ENCODE data around the gene ACBD6. TPM values are rescaled to one million over a fixed set of nuclear protein-coding genes. Genes with fewer than 3 reads are reported as not detected.

ACBD6 gene
- total RNA-seq, 1 experiment from 2014 or later: 63.7 TPM

DNA sequence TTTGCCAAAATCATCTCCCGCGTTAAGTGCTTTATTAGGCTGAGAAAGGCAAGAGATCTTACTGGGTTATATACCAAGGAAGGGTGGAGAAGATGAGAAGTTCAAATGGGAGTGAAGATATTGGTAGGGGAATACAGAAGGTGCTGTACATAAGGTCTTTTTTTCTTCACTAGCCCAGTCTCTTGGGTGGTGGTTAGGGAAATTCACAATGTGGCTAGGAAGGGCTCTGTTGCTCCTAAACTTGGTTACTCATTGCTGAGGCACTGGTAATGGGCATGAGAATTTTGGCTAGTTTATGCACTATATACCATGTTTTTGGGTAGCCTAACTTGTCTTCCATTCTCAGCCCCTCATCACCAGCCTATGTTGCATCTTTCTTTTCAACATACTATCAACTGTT lies 221.8 kb downstream of the ACBD6 start:
- no peaks in the 10 kb centered on the region for H3K9me3 ChIP-seq (ENCODE audit: low read depth, low read length, poor library complexity, severe bottlenecking)
- H3K4me1 ChIP-seq (ENCODE audit: insufficient read depth, low read length, poor library complexity, severe bottlenecking): peaks cover 8% of the 10 kb centered on the region
- DNase-seq (ENCODE audit: low spot score): no peak
- no peak overlapping the region for H3K4me3 ChIP-seq (ENCODE audit: low read depth, low read length, poor library complexity, severe bottlenecking)
- intact Hi-C loops (cut with micrococcal nuclease; ENCODE audit: unreplicated experiment): no loop called here
- BruUV-seq (replicated peaks): no TSS peak
- TF ChIP-seq, protein P1, sequence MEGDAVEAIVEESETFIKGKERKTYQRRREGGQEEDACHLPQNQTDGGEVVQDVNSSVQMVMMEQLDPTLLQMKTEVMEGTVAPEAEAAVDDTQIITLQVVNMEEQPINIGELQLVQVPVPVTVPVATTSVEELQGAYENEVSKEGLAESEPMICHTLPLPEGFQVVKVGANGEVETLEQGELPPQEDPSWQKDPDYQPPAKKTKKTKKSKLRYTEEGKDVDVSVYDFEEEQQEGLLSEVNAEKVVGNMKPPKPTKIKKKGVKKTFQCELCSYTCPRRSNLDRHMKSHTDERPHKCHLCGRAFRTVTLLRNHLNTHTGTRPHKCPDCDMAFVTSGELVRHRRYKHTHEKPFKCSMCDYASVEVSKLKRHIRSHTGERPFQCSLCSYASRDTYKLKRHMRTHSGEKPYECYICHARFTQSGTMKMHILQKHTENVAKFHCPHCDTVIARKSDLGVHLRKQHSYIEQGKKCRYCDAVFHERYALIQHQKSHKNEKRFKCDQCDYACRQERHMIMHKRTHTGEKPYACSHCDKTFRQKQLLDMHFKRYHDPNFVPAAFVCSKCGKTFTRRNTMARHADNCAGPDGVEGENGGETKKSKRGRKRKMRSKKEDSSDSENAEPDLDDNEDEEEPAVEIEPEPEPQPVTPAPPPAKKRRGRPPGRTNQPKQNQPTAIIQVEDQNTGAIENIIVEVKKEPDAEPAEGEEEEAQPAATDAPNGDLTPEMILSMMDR (conservative IDR thresholded peaks at IDR 0.05; ENCODE audit: low read depth, low read length): no peak
- no peak for TF ChIP-seq EZH2 (IDR thresholded peaks at IDR 0.05; ENCODE audit: borderline replicate concordance, low read depth, low read length, poor library complexity, severe bottlenecking)
- ChIA-PET CTCF (no interaction called here), POLR2A (ENCODE audit: low non-redundant PET) (no interaction called here)
- H3K36me3 ChIP-seq (ENCODE audit: insufficient read depth, low read length, poor library complexity, severe bottlenecking): no peaks in the 10 kb centered on the region
- H3K27me3 ChIP-seq (replicated peaks; ENCODE audit: insufficient read depth, low read depth, low read length, poor library complexity): no peaks in the 10 kb centered on the region
- H3K27ac ChIP-seq (ENCODE audit: low read depth, low read length, poor library complexity, severe bottlenecking): no peak overlapping the region

DNA sequence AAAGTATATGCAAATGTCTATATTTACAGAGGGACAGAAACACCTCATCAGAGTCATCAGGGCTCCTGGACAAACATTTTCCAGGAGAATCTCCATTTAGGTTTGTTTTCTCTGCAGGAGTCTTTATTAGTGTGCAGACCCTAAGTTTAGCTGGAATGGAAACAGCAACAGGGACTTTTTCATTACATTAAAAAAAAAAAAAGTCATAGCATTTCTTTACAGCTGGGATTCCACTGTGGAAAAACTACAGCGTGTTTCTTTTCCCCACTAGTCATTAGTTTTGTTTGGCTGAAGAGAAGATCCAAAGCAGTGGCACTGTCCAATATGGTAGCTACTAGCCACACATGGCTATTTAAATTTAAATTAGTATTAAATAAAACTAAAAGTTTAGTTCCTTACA lies 222.7 kb downstream of the ACBD6 start:
- BruUV-seq (replicated peaks): no TSS peak
- Histone ChIP-seq H3K36me3 (ENCODE audit: insufficient read depth, low read length, poor library complexity, severe bottlenecking) (no peaks in the 10 kb centered on the region), H3K4me3 (ENCODE audit: low read depth, low read length, poor library complexity, severe bottlenecking) (no peak overlapping the region), H3K9me3 (ENCODE audit: low read depth, low read length, poor library complexity, severe bottlenecking) (no peaks in the 10 kb centered on the region), H3K27ac (ENCODE audit: low read depth, low read length, poor library complexity, severe bottlenecking) (no peak overlapping the region), H3K4me1 (ENCODE audit: insufficient read depth, low read length, poor library complexity, severe bottlenecking) (peaks cover 8% of the 10 kb centered on the region), H3K27me3 (replicated peaks; ENCODE audit: insufficient read depth, low read depth, low read length, poor library complexity) (no peaks in the 10 kb centered on the region)
- TF ChIP-seq EZH2 (IDR thresholded peaks at IDR 0.05; ENCODE audit: borderline replicate concordance, low read depth, low read length, poor library complexity, severe bottlenecking): no peak
- TF ChIP-seq, protein P1 (conservative IDR thresholded peaks at IDR 0.05; ENCODE audit: low read depth, low read length): no peak
- CTCF ChIA-PET: no interaction called here
- DNase-seq (ENCODE audit: low spot score): no peak
- intact Hi-C loops (cut with micrococcal nuclease; ENCODE audit: unreplicated experiment): no loop called here
- POLR2A ChIA-PET (ENCODE audit: low non-redundant PET): no interaction called here

DNA sequence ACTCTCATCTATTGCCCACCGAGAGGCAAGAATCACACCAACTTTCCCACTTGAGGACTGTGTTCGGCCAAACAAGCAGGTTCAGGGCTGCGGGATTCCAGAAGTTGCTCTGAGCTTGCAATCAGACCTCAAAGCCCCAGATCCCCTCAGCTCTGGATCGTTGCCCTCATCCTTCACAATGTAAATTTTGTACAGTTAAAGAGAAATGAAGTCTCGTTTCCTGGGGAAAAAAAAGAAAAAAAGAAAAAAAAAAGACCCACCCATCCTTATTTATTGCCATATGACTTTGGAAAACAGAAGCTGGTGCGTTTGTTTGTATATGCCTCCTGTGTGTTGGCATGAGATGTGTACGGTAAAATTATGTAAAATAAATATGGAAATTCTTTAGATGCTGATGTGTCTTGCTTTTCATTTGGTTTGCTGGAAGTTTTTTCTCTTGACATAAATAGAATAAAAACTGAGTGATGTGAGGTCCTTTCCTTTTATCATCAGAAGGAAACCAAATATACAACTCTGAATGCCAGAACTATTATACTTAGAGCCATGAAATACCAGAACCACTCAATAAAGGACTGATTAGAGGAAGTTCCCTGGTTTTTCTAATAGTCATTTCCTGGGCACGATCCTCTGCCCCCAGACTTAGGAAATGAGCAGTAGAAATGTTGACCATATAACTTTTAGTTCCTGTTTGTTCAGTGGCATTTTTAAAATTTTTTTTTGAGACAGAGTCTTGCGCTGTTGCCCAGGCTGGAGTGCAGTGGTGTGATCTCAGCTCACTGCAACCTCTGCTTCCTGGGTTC lies 223.6 kb downstream of the ACBD6 start:
- Histone ChIP-seq H3K36me3 (ENCODE audit: insufficient read depth, low read length, poor library complexity, severe bottlenecking) (no peaks in the 10 kb centered on the region), H3K27ac (ENCODE audit: low read depth, low read length, poor library complexity, severe bottlenecking) (no peak overlapping the region), H3K9me3 (ENCODE audit: low read depth, low read length, poor library complexity, severe bottlenecking) (no peaks in the 10 kb centered on the region), H3K4me1 (ENCODE audit: insufficient read depth, low read length, poor library complexity, severe bottlenecking) (peaks cover 8% of the 10 kb centered on the region), H3K27me3 (replicated peaks; ENCODE audit: insufficient read depth, low read depth, low read length, poor library complexity) (no peaks in the 10 kb centered on the region), H3K4me3 (ENCODE audit: low read depth, low read length, poor library complexity, severe bottlenecking) (no peak overlapping the region)
- CTCF ChIA-PET: no interaction called here
- intact Hi-C loops (cut with micrococcal nuclease; ENCODE audit: unreplicated experiment): no loop called here
- DNase-seq (ENCODE audit: low spot score): no peak
- TF ChIP-seq EZH2 (IDR thresholded peaks at IDR 0.05; ENCODE audit: borderline replicate concordance, low read depth, low read length, poor library complexity, severe bottlenecking): no peak
- TF ChIP-seq, protein P1 (conservative IDR thresholded peaks at IDR 0.05; ENCODE audit: low read depth, low read length): no peak
- POLR2A ChIA-PET (ENCODE audit: low non-redundant PET): no interaction called here
- BruUV-seq (replicated peaks): no TSS peak
